ENCODE data around the gene TRAF1. TPM values are rescaled to one million over a fixed set of nuclear protein-coding genes. Genes with fewer than 3 reads are reported as not detected.

Gene TRAF1
- total and polyA plus RNA-seq, 5 donors from 2014 or later: 13.5 to 167 (median 16.9) TPM

DNA sequence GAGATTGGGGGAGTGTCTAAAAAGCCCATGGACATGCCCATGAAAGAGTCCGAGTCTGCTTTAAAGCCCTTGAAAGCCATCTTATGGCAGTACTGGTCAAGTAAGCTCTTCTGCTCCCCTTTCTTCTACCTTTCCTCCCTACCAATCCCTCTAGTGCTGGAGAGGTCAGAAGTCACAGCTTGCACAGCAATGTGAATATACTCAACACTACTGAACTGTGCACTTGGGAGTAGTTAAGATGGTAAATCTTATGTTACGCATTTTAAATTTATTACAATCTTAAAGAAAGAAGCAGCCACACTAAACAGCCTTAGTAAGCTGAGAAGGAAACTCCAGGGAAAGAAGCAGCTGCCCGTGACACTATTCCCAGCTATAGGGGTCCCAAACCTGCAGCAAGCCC lies 12.3 kb upstream of the TRAF1 start:
- Mint-ChIP-seq H3K27me3 (no peaks in the 10 kb centered on the region), H3K36me3 (no peaks in the 10 kb centered on the region), H3K4me1 (peaks cover 0 to 34% (median 25%) of the 10 kb centered on the region in 4 donors), H3K9me3 (no peaks in the 10 kb centered on the region), H3K27ac (no peak overlapping the region), H3K4me3 (no peak overlapping the region)
- Histone ChIP-seq H3K27ac (ENCODE audit: insufficient read depth, low read length, poor library complexity, severe bottlenecking) (no peak overlapping the region), H3K27me3 (ENCODE audit: control insufficient read depth, insufficient read depth, low read length) (no peaks in the 10 kb centered on the region), H3K4me3 (ENCODE audit: low read depth, low read length) (no peak overlapping the region), H3K36me3 (ENCODE audit: control insufficient read depth, insufficient read depth, low read length) (no peaks in the 10 kb centered on the region), H3K4me1 (ENCODE audit: control insufficient read depth, insufficient read depth, low read length, poor library complexity, severe bottlenecking) (peaks cover 34% of the 10 kb centered on the region), H3K9me3 (ENCODE audit: control insufficient read depth in 2 of 2, low read length in 2 of 2) (no peaks in the 10 kb centered on the region)
- no peak for ATAC-seq (ENCODE audit: low read depth in 2 of 2)
- DNase-seq: no peak

DNA sequence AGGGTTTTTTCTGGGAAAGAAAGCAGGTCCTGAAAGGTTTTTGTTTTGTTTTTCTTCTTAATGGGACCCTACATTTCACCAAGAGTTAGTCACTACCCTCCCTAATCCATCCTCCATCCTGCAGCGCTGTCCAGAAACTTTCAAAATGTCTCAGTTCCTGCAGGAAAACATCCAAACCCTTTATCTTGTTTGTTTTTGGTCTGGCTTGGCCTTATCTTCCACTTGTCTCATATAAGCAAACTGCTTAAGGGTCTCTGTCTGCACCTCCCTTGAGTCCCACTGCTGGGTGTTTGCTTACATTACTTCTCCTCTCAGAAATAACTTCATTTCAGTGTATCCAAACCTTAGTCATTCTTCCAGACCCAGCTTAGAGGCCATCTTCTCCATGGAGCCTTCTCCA lies 11.0 kb upstream of the TRAF1 start:
- no peaks in the 10 kb centered on the region for H3K36me3 ChIP-seq (ENCODE audit: control insufficient read depth, insufficient read depth, low read length)
- Mint-ChIP-seq H3K9me3 (no peaks in the 10 kb centered on the region), H3K4me1 (peaks cover 5 to 47% (median 36%) of the 10 kb centered on the region in 4 donors), H3K27me3 (no peaks in the 10 kb centered on the region), H3K4me3 (peak overlapping the region in 1 of 4 donors; percentile 61), H3K27ac (peak overlapping the region in 2 of 3 donors; percentile 5 to 81), H3K36me3 (no peaks in the 10 kb centered on the region)
- no peak overlapping the region for H3K4me3 ChIP-seq (ENCODE audit: low read depth, low read length)
- no peaks in the 10 kb centered on the region for H3K27me3 ChIP-seq (ENCODE audit: control insufficient read depth, insufficient read depth, low read length)
- peak overlapping the region; percentile 99 for H3K27ac ChIP-seq (ENCODE audit: insufficient read depth, low read length, poor library complexity, severe bottlenecking)
- no peaks in the 10 kb centered on the region for H3K9me3 ChIP-seq (ENCODE audit: control insufficient read depth in 2 of 2, low read length in 2 of 2)
- no peak for ATAC-seq (ENCODE audit: low read depth in 2 of 2)
- no peak for DNase-seq
- peaks cover 46% of the 10 kb centered on the region for H3K4me1 ChIP-seq (ENCODE audit: control insufficient read depth, insufficient read depth, low read length, poor library complexity, severe bottlenecking)

GRCh38 chr9:120937127-120937526 lies 10.5 kb upstream of the TRAF1 start:
- Histone ChIP-seq H3K36me3 (ENCODE audit: control insufficient read depth, insufficient read depth, low read length) (no peaks in the 10 kb centered on the region), H3K4me1 (ENCODE audit: control insufficient read depth, insufficient read depth, low read length, poor library complexity, severe bottlenecking) (peaks cover 51% of the 10 kb centered on the region), H3K4me3 (ENCODE audit: low read depth, low read length) (no peak overlapping the region), H3K9me3 (ENCODE audit: control insufficient read depth in 2 of 2, low read length in 2 of 2) (no peaks in the 10 kb centered on the region), H3K27ac (ENCODE audit: insufficient read depth, low read length, poor library complexity, severe bottlenecking) (peak overlapping the region; percentile 99), H3K27me3 (ENCODE audit: control insufficient read depth, insufficient read depth, low read length) (no peaks in the 10 kb centered on the region)
- Mint-ChIP-seq H3K9me3 (no peaks in the 10 kb centered on the region), H3K4me3 (no peak overlapping the region), H3K27ac (peak overlapping the region; percentile 88 to 99 (median 95)), H3K36me3 (no peaks in the 10 kb centered on the region), H3K4me1 (peaks cover 5 to 51% (median 40%) of the 10 kb centered on the region in 4 donors), H3K27me3 (no peaks in the 10 kb centered on the region)
- no peak for ATAC-seq (ENCODE audit: low read depth in 2 of 2)
- DNase-seq: no peak

- Histone ChIP-seq H3K4me3 (ENCODE audit: low read depth, low read length) (no peak overlapping the region), H3K36me3 (ENCODE audit: control insufficient read depth, insufficient read depth, low read length) (no peaks in the 10 kb centered on the region), H3K4me1 (ENCODE audit: control insufficient read depth, insufficient read depth, low read length, poor library complexity, severe bottlenecking) (peaks cover 55% of the 10 kb centered on the region), H3K27me3 (ENCODE audit: control insufficient read depth, insufficient read depth, low read length) (no peaks in the 10 kb centered on the region), H3K27ac (ENCODE audit: insufficient read depth, low read length, poor library complexity, severe bottlenecking) (peak overlapping the region; percentile 99), H3K9me3 (ENCODE audit: control insufficient read depth in 2 of 2, low read length in 2 of 2) (no peaks in the 10 kb centered on the region)
- no peaks in the 10 kb centered on the region for H3K36me3 Mint-ChIP-seq
- peak overlapping the region; percentile 94 to 99 (median 95) for H3K27ac Mint-ChIP-seq
- peak overlapping the region in 3 of 4 donors; percentile 60 to 70 (median 70) for H3K4me3 Mint-ChIP-seq
- peaks cover 5 to 55% (median 43%) of the 10 kb centered on the region in 4 donors for H3K4me1 Mint-ChIP-seq
- H3K9me3 Mint-ChIP-seq: no peaks in the 10 kb centered on the region
- H3K27me3 Mint-ChIP-seq: no peaks in the 10 kb centered on the region
- no peak for ATAC-seq (ENCODE audit: low read depth in 2 of 2)
- DNase-seq: no peak
These were observed 10.1 kb upstream of the TRAF1 start for GRCh38 chr9:120936764-120937122.

GRCh38 chr9:120936011-120936763 lies 9.6 kb upstream of the TRAF1 start:
- Mint-ChIP-seq H3K27ac (peak overlapping the region; percentile 94 to 99 (median 95)), H3K27me3 (no peaks in the 10 kb centered on the region), H3K4me3 (peak overlapping the region; percentile 32 to 70 (median 65)), H3K4me1 (peaks cover 10 to 61% (median 48%) of the 10 kb centered on the region in 4 donors), H3K36me3 (no peaks in the 10 kb centered on the region), H3K9me3 (no peaks in the 10 kb centered on the region)
- peak overlapping the region; percentile 60 for H3K4me3 ChIP-seq (ENCODE audit: low read depth, low read length)
- no peaks in the 10 kb centered on the region for H3K36me3 ChIP-seq (ENCODE audit: control insufficient read depth, insufficient read depth, low read length)
- H3K27me3 ChIP-seq (ENCODE audit: control insufficient read depth, insufficient read depth, low read length): no peaks in the 10 kb centered on the region
- no peaks in the 10 kb centered on the region for H3K9me3 ChIP-seq (ENCODE audit: control insufficient read depth in 2 of 2, low read length in 2 of 2)
- peak overlapping the region; percentile 99 for H3K27ac ChIP-seq (ENCODE audit: insufficient read depth, low read length, poor library complexity, severe bottlenecking)
- DNase-seq (peak; percentile 76 to 87 (median 81)), ATAC-seq (ENCODE audit: low read depth in 2 of 2) (peak; percentile 65 to 69)
- H3K4me1 ChIP-seq (ENCODE audit: control insufficient read depth, insufficient read depth, low read length, poor library complexity, severe bottlenecking): peaks cover 60% of the 10 kb centered on the region

DNA sequence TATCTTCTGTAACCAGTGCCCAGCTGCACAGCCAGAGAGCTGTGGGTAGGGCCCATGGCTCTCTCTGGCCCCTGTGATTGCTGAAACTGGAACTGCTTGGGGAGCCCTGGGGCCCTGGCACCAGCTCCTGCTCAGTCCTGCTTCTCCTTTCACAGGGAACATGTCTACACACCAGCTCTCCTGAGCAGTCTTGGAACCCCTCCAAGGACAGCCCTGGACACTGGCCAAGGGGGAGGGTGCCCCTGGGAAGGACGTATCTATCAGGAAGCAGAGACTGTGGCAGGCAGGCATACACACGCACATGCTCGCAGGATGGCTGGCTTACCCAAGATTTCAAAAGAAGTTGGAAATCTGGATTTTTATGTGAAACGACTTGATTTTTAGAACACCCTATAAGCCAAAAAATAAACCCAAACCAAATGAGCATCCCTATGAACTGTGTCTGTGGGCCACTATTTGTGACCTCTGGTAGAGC lies 8.8 kb upstream of the TRAF1 start:
- Mint-ChIP-seq H3K36me3 (no peaks in the 10 kb centered on the region), H3K27me3 (no peaks in the 10 kb centered on the region), H3K4me1 (peaks cover 10 to 67% (median 53%) of the 10 kb centered on the region in 4 donors), H3K9me3 (no peaks in the 10 kb centered on the region), H3K4me3 (peak overlapping the region; percentile 32 to 70 (median 65)), H3K27ac (peak overlapping the region; percentile 94 to 99 (median 95))
- peaks cover 68% of the 10 kb centered on the region for H3K4me1 ChIP-seq (ENCODE audit: control insufficient read depth, insufficient read depth, low read length, poor library complexity, severe bottlenecking)
- H3K27ac ChIP-seq (ENCODE audit: insufficient read depth, low read length, poor library complexity, severe bottlenecking): peak overlapping the region; percentile 99
- no peaks in the 10 kb centered on the region for H3K27me3 ChIP-seq (ENCODE audit: control insufficient read depth, insufficient read depth, low read length)
- no peaks in the 10 kb centered on the region for H3K36me3 ChIP-seq (ENCODE audit: control insufficient read depth, insufficient read depth, low read length)
- H3K9me3 ChIP-seq (ENCODE audit: control insufficient read depth in 2 of 2, low read length in 2 of 2): no peaks in the 10 kb centered on the region
- ATAC-seq (ENCODE audit: low read depth in 2 of 2) (no peak), DNase-seq (no peak)
- H3K4me3 ChIP-seq (ENCODE audit: low read depth, low read length): peak overlapping the region; percentile 60

GRCh38 chr9:120934281-120934680 lies 7.7 kb upstream of the TRAF1 start:
- H3K36me3 Mint-ChIP-seq: no peaks in the 10 kb centered on the region
- H3K27ac ChIP-seq (ENCODE audit: insufficient read depth, low read length, poor library complexity, severe bottlenecking): peak overlapping the region; percentile 99
- H3K27ac Mint-ChIP-seq: peak overlapping the region; percentile 99 to 100 (median 100)
- H3K9me3 ChIP-seq (ENCODE audit: control insufficient read depth in 2 of 2, low read length in 2 of 2): no peaks in the 10 kb centered on the region
- H3K9me3 Mint-ChIP-seq: no peaks in the 10 kb centered on the region
- no peaks in the 10 kb centered on the region for H3K27me3 ChIP-seq (ENCODE audit: control insufficient read depth, insufficient read depth, low read length)
- H3K36me3 ChIP-seq (ENCODE audit: control insufficient read depth, insufficient read depth, low read length): no peaks in the 10 kb centered on the region
- H3K4me3 ChIP-seq (ENCODE audit: low read depth, low read length): peak overlapping the region; percentile 26
- H3K4me1 Mint-ChIP-seq: peaks cover 10 to 79% (median 62%) of the 10 kb centered on the region in 4 donors
- H3K4me3 Mint-ChIP-seq: peak overlapping the region in 3 of 4 donors; percentile 11 to 40 (median 13)
- no peak for DNase-seq
- peaks cover 79% of the 10 kb centered on the region for H3K4me1 ChIP-seq (ENCODE audit: control insufficient read depth, insufficient read depth, low read length, poor library complexity, severe bottlenecking)
- no peak for ATAC-seq (ENCODE audit: low read depth in 2 of 2)
- H3K27me3 Mint-ChIP-seq: no peaks in the 10 kb centered on the region

Measured in CD4-positive, CD25-positive, alpha-beta regulatory T cell (primary cell).